SK-N-MC (cell line): Measurements from ENCODE around the gene RPS6KA3.

ENCODE experiments used
- EZH2 ChIP-seq: fragments of 200-600 bp; sonication (generic); IDR thresholded peaks from one replicate; pipeline ENCODE4 v1.6.1; 2017; ENCODE audit warnings: antibody characterized with exemption
- FOXP2 ChIP-seq: optimal IDR thresholded peaks from 2 replicates; pipeline ENCODE3; 2011; ENCODE audit warnings: mild to moderate bottlenecking, moderate library complexity; ENCODE audit not compliant: insufficient read depth; ENCODE audit errors: extremely low read length, control extremely low read depth
- POLR2AphosphoS5 ChIP-seq: IDR thresholded peaks from 2 replicates; pipeline ENCODE4 v1.6.1; 2012; ENCODE audit warnings: mild to moderate bottlenecking, low read depth, low read length, borderline replicate concordance

DNA sequence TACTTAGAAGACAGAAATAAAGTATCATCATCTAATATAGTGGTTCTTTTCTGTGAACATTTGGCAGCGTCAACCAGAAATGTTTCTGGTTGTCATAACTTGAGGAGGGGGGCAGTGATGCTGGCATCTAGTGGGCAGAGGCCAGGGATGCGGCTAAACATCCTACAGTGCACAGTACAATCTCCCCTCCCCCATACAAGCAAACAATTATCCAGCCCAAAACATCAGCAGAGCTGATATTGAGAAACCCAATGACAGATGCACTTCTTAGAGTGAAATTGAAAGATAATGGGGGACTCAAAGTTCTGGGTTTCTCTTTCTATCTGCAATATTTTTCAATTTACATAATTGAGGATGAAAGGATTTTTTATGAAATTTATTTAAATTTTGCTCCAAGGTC is 123.1 kb downstream of the RPS6KA3 start:
- TF ChIP-seq POLR2AphosphoS5 (no peak), EZH2 (no peak), FOXP2 (no peak)
